Measurements from ENCODE around the gene NPHP4. TPM values are rescaled to one million over a fixed set of nuclear protein-coding genes. Genes with fewer than 3 reads are reported as not detected.

NPHP4 gene
- total RNA-seq, 1 experiment from 2014 or later: 16.8 TPM

GRCh38 chr1:5917281-5917590 is 75.0 kb downstream of the NPHP4 start (continued):
- no peak for TF ChIP-seq GTF2I (CRISPR knock-in tag; conservative IDR thresholded peaks at IDR 0.05)
- TF ChIP-seq FOXP1 (CRISPR knock-in tag; IDR thresholded peaks at IDR 0.05; ENCODE audit: borderline replicate concordance): no peak
- TF ChIP-seq CTCF (IDR thresholded peaks at IDR 0.05): no peak
- no peak for TF ChIP-seq ZNF232 (CRISPR knock-in tag; IDR thresholded peaks at IDR 0.05)

- Mint-ChIP-seq H3K27me3 (ENCODE audit: low read depth) (no peaks in the 10 kb centered on the region), H3K4me3 (no peak overlapping the region), H3K4me1 (peaks cover 6% of the 10 kb centered on the region; the same call in 1 of the 2 replicates), H3K27ac (no peak overlapping the region), H3K9me3 (no peaks in the 10 kb centered on the region), H3K36me3 (no peaks in the 10 kb centered on the region)
- POLR2A ChIA-PET: no interaction called here
- no peak for ATAC-seq
- CTCF ChIA-PET: interaction anchor here (1.1 to 2.7 kb wide), 4 partner anchors 33 to 171 kb away, joined by 3 to 10 read pairs (median 6); no protein-coding TSS in a partner anchor
- TF ChIP-seq IRF1 (CRISPR knock-in tag; IDR thresholded peaks at IDR 0.05) (no peak), PRDM15 (CRISPR knock-in tag; IDR thresholded peaks at IDR 0.05) (no peak), CTCF (IDR thresholded peaks at IDR 0.05) (0 out of 2 replicates have a peak, but pooled peaks have one; percentile 1)
- DNase-seq (ENCODE audit: low spot score): no peak
These were observed 75.5 kb downstream of the NPHP4 start for GRCh38 chr1:5916572-5917280.

GRCh38 chr1:5915587-5916571 is 76.3 kb downstream of the NPHP4 start:
- Mint-ChIP-seq H3K9me3 (no peaks in the 10 kb centered on the region), H3K36me3 (no peaks in the 10 kb centered on the region), H3K4me1 (peaks cover 6% of the 10 kb centered on the region; the same call in 1 of the 2 replicates), H3K4me3 (no peak overlapping the region), H3K27me3 (ENCODE audit: low read depth) (no peaks in the 10 kb centered on the region), H3K27ac (peak overlapping the region; percentile 80)
- ChIA-PET POLR2A (no interaction called here), CTCF (interaction anchor here (0.6 to 2.7 kb wide), 15 partner anchors 9 to 406 kb away, joined by 3 to 12 read pairs (median 5); no protein-coding TSS in a partner anchor)
- no peak for DNase-seq (ENCODE audit: low spot score)
- ATAC-seq: peak; percentile 60
- TF ChIP-seq ERG (CRISPR knock-in tag; IDR thresholded peaks at IDR 0.05) (no peak), CTCF (IDR thresholded peaks at IDR 0.05) (0 out of 2 replicates have a peak, but pooled peaks have one; percentile 15)
